Stimulated activated CD4-positive, alpha-beta T cell treated with anti-CD3 and anti-CD28 coated beads, Interleukin-15, amount 100 ng/mL, for 24 hours (primary cell): ENCODE measurements around the gene LITAF.
"Not testable (repeated sequence)": the region's sequence is repeated elsewhere in the genome, so short reads cannot be mapped to it uniquely, and the experiment has no call there.

ENCODE experiments used
- DNase-seq: peaks from one replicate; pipeline ENCODE4 v3.0.0-alpha.2; 2020

Gene LITAF

GRCh38 chr16:11620243-11621003 lies 33.7 kb upstream of the LITAF start:
- no peak for DNase-seq

- no peak for DNase-seq
Measured at GRCh38 chr16:11619327-11619851, 32.7 kb upstream of the LITAF start.

GRCh38 chr16:11618107-11618717 lies 31.5 kb upstream of the LITAF start:
- no peak for DNase-seq

GRCh38 chr16:11615748-11616447 lies 29.2 kb upstream of the LITAF start:
- no peak for DNase-seq

GRCh38 chr16:11614587-11615175 lies 28.0 kb upstream of the LITAF start:
- no peak for DNase-seq

GRCh38 chr16:11613381-11614303 lies 26.9 kb upstream of the LITAF start:
- no peak for DNase-seq

GRCh38 chr16:11612665-11613025 lies 25.9 kb upstream of the LITAF start:
- no peak for DNase-seq

- DNase-seq, result no peak
Measured at GRCh38 chr16:11611871-11612664, 25.3 kb upstream of the LITAF start.

- DNase-seq, result no peak
Measured at GRCh38 chr16:11610580-11610979, 23.9 kb upstream of the LITAF start.

- DNase-seq, result no peak
Measured at GRCh38 chr16:11610121-11610505, 23.4 kb upstream of the LITAF start.

GRCh38 chr16:11609474-11610120 lies 22.9 kb upstream of the LITAF start:
- DNase-seq, result no peak

GRCh38 chr16:11605891-11606290 lies 19.2 kb upstream of the LITAF start:
- no peak for DNase-seq

GRCh38 chr16:11605564-11605886 lies 18.8 kb upstream of the LITAF start:
- no peak for DNase-seq

GRCh38 chr16:11604783-11605563 lies 18.3 kb upstream of the LITAF start:
- no peak for DNase-seq

GRCh38 chr16:11604296-11604695 lies 17.6 kb upstream of the LITAF start:
- not testable (repeated sequence) for DNase-seq

- DNase-seq, result no peak
Measured at GRCh38 chr16:11603331-11603750, 16.6 kb upstream of the LITAF start.

- no peak for DNase-seq
Measured at GRCh38 chr16:11602321-11602720, 15.6 kb upstream of the LITAF start.

- DNase-seq, result no peak
Measured at GRCh38 chr16:11601911-11602310, 15.2 kb upstream of the LITAF start.

- DNase-seq, result no peak
Measured at GRCh38 chr16:11601425-11601824, 14.7 kb upstream of the LITAF start.

- no peak for DNase-seq
Measured at GRCh38 chr16:11599579-11599978, 12.9 kb upstream of the LITAF start.
